Rectal smooth muscle tissue (tissue), 1 donor: Measurements from ENCODE around the gene RUVBL2.

Experiments used
- H3K27ac ChIP-seq: one replicate; pipeline ENCODE4 v1.7.0; 2013; ENCODE audit warnings: low read depth, low read length, inconsistent platforms
- H3K27me3 ChIP-seq: one replicate; pipeline ENCODE4 v1.7.0; 2013; ENCODE audit warnings: low read length; ENCODE audit not compliant: control insufficient read depth, insufficient read depth
- H3K36me3 ChIP-seq: one replicate; pipeline ENCODE4 v1.7.0; 2013; ENCODE audit warnings: low read length; ENCODE audit not compliant: control insufficient read depth, insufficient read depth
- H3K4me1 ChIP-seq: one replicate; pipeline ENCODE4 v1.7.0; 2013; ENCODE audit warnings: low read length; ENCODE audit not compliant: control insufficient read depth, insufficient read depth
- H3K4me3 ChIP-seq: one replicate; pipeline ENCODE4 v1.7.0; 2013; ENCODE audit warnings: low read length
- H3K9ac ChIP-seq: one replicate; pipeline ENCODE4 v1.7.0; 2013; ENCODE audit warnings: low read length

The RUVBL2 gene

GRCh38 chr19:49004133-49004532 is 10.4 kb downstream of the RUVBL2 start:
- Histone ChIP-seq H3K4me1 (no peaks in the 10 kb centered on the region), H3K9ac (no peak overlapping the region), H3K27ac (no peak overlapping the region), H3K36me3 (peaks cover 19% of the 10 kb centered on the region), H3K27me3 (no peaks in the 10 kb centered on the region), H3K4me3 (no peak overlapping the region)

- Histone ChIP-seq H3K27me3 (no peaks in the 10 kb centered on the region), H3K4me1 (no peaks in the 10 kb centered on the region), H3K36me3 (peaks cover 24% of the 10 kb centered on the region), H3K27ac (no peak overlapping the region), H3K4me3 (no peak overlapping the region), H3K9ac (no peak overlapping the region)
Observed at GRCh38 chr19:49004964-49005614, 11.4 kb downstream of the RUVBL2 start.

DNA sequence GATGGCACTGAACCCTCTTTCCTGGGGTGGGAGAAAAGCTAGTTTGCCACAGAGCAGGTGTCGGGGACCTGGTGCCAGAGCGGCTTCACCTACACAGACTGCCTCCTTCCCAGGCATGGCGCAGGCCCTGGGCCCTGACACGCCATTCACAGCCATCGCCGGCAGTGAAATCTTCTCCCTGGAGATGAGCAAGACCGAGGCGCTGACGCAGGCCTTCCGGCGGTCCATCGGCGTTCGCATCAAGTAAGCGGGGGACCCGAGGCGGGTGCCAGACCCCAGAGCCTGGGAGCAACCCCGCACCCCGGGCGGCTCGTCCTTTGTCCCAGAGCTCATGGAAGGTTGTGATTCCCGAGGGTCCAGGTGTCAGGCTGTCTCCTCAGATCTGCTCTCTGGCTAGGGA is 13.2 kb downstream of the RUVBL2 start:
- Histone ChIP-seq H3K4me3 (no peak overlapping the region), H3K4me1 (no peaks in the 10 kb centered on the region), H3K27ac (no peak overlapping the region), H3K27me3 (no peaks in the 10 kb centered on the region), H3K9ac (no peak overlapping the region), H3K36me3 (peaks cover 30% of the 10 kb centered on the region)

DNA sequence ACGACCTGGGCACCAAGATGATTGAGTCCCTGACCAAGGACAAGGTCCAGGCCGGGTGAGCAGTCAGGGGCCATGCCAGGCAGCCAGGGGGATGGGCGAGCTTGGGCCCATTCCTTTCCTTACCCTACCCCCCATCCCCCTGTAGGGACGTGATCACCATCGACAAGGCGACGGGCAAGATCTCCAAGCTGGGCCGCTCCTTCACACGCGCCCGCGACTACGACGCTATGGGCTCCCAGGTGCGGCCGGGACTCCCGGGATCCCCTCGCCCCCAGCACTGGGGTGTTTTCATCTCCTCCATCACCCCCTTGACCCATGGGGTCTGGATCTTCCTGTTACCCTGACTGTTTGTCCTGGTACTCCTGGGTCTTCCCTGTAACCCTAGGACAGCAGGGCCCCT is 16.1 kb downstream of the RUVBL2 start:
- Histone ChIP-seq H3K9ac (no peak overlapping the region), H3K27ac (no peak overlapping the region), H3K27me3 (no peaks in the 10 kb centered on the region), H3K4me3 (no peak overlapping the region), H3K4me1 (no peaks in the 10 kb centered on the region), H3K36me3 (peaks cover 36% of the 10 kb centered on the region)

GRCh38 chr19:49010453-49010852 is 16.8 kb downstream of the RUVBL2 start:
- Histone ChIP-seq H3K4me1 (no peaks in the 10 kb centered on the region), H3K27ac (no peak overlapping the region), H3K36me3 (peaks cover 36% of the 10 kb centered on the region), H3K4me3 (no peak overlapping the region), H3K27me3 (no peaks in the 10 kb centered on the region), H3K9ac (no peak overlapping the region)

DNA sequence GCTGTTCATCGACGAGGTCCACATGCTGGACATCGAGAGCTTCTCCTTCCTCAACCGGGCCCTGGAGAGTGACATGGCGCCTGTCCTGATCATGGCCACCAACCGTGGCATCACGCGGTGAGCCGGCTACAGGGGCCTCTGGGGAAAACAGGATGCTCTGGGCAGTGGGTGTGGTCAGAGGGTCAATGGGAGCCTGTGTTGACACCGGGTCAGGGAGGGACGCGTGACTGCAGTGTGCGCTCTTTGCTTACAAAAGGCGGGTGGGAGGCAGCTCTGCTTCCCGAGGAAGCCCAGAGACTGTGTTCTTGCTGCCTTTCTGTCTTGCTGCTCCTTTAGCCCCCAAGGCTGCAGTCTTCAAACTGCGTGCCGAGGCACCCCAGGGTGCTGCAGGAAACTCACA is 17.5 kb downstream of the RUVBL2 start:
- Histone ChIP-seq H3K27me3 (no peaks in the 10 kb centered on the region), H3K36me3 (peaks cover 35% of the 10 kb centered on the region), H3K27ac (no peak overlapping the region), H3K4me3 (no peak overlapping the region), H3K9ac (no peak overlapping the region), H3K4me1 (no peaks in the 10 kb centered on the region)

DNA sequence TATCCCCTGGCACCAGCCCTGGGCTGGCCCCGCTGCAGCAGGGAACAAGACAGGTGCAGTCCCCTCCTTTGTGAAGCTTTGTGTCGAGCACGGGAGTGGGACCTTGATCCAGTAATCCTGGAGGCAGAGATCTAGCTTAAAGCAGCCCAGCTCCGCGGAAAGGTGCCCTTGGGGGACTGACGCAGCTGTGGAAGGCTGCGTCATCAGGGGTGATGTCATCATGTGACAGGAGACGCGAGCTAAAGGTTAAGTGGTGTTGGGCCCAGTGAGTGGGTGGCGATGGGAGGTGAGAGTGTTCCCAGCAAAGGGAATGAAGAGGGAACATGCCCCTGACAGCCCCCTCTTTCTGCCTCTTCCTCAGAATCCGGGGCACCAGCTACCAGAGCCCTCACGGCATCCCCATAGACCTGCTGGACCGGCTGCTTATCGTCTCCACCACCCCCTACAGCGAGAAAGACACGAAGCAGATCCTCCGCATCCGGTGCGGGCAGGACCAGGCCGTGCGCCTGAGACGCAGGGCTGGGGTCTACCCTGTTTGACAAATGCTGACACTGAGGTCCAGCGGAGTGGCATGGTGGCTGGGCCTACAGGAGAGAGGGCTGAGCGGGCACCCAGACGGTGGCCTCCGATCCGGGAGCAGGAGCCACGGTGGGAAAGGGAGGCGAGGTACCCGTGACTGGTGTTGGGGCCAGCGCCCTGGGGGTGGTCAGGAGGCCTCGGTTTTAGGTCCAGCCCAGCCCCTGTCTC is 20.6 kb downstream of the RUVBL2 start:
- Histone ChIP-seq H3K9ac (no peak overlapping the region), H3K36me3 (peaks cover 24% of the 10 kb centered on the region), H3K27me3 (peaks cover 3% of the 10 kb centered on the region)

GRCh38 chr19:49014870-49015255 is 21.2 kb downstream of the RUVBL2 start:
- peaks cover 20% of the 10 kb centered on the region for H3K36me3 ChIP-seq
- H3K9ac ChIP-seq = no peak overlapping the region
- H3K27ac ChIP-seq = no peak overlapping the region
- H3K27me3 ChIP-seq = peaks cover 6% of the 10 kb centered on the region
- H3K4me1 ChIP-seq = peaks cover 2% of the 10 kb centered on the region
- H3K4me3 ChIP-seq = no peak overlapping the region

More for the DNA sequence above, 20.6 kb downstream of the RUVBL2 start:
- H3K4me3 ChIP-seq = no peak overlapping the region
- no peak overlapping the region for H3K27ac ChIP-seq
- peaks cover 2% of the 10 kb centered on the region for H3K4me1 ChIP-seq

- Histone ChIP-seq H3K4me1 (peaks cover 2% of the 10 kb centered on the region), H3K9ac (no peak overlapping the region), H3K27ac (no peak overlapping the region), H3K4me3 (no peak overlapping the region), H3K27me3 (peaks cover 16% of the 10 kb centered on the region), H3K36me3 (peaks cover 15% of the 10 kb centered on the region)
Observed at GRCh38 chr19:49016067-49016839, 22.6 kb downstream of the RUVBL2 start.

- H3K4me3 ChIP-seq = peak within 1 kb of the TSS; percentile 61
- no peak within 1 kb of the TSS for H3K27ac ChIP-seq
- H3K9ac ChIP-seq = no peak within 1 kb of the TSS
- H3K36me3 ChIP-seq = peaks cover 13% of the 10 kb centered on the region
- peaks cover 16% of the 10 kb centered on the region for H3K27me3 ChIP-seq
- H3K4me1 ChIP-seq = peaks cover 2% of the 10 kb centered on the region
Observed at GRCh38 chr19:49017041-49017665, 23.5 kb downstream of the RUVBL2 start, which contains the start of gene LHB. LHB (minus strand) TSS chr19:49017091; CDS start chr19:49017081, 10 bp downstream.

GRCh38 chr19:49017666-49018351 is 24.1 kb downstream of the RUVBL2 start:
- Histone ChIP-seq H3K27me3 (peaks cover 16% of the 10 kb centered on the region), H3K4me1 (peaks cover 2% of the 10 kb centered on the region), H3K9ac (no peak overlapping the region), H3K36me3 (peaks cover 13% of the 10 kb centered on the region), H3K4me3 (peak overlapping the region; percentile 61), H3K27ac (no peak overlapping the region)
